HepG2 (cell line): ENCODE results near the gene LANCL1. TPM values are rescaled to one million over a fixed set of nuclear protein-coding genes. Genes with fewer than 3 reads are reported as not detected.
A peak's percentile ranks its signal among the peaks of the same experiment; 100 is the strongest.

Experiments
- ARNTL ChIP-seq: sonication (generic); formaldehyde crosslinking; IDR thresholded peaks from 2 replicates; pipeline ENCODE4 v1.4.0; 2020; ENCODE audit warnings: mild to moderate bottlenecking, missing genetic modification reagents
- LBX2 ChIP-seq: sonication (generic); formaldehyde crosslinking; IDR thresholded peaks from 2 replicates; pipeline ENCODE4 v1.5.0; 2020; ENCODE audit warnings: missing genetic modification reagents, mild to moderate bottlenecking, borderline replicate concordance
- NFYC ChIP-seq: IDR thresholded peaks from 2 replicates; pipeline ENCODE4 v1.6.1; 2016; ENCODE audit warnings: missing genetic modification reagents, missing compliant biosample characterization
- NR2C2 ChIP-seq: sonication (generic); formaldehyde crosslinking; IDR thresholded peaks from 2 replicates; pipeline ENCODE4 v1.4.0; 2020; ENCODE audit warnings: missing genetic modification reagents, mild to moderate bottlenecking, moderate library complexity, borderline replicate concordance
- RORA ChIP-seq: sonication (generic); formaldehyde crosslinking; IDR thresholded peaks from 2 replicates; pipeline ENCODE4 v1.5.0; 2020; ENCODE audit warnings: mild to moderate bottlenecking, missing genetic modification reagents, moderate library complexity
- SIX4 ChIP-seq: sonication (generic); formaldehyde crosslinking; IDR thresholded peaks from 2 replicates; pipeline ENCODE4 v1.4.0; 2020; ENCODE audit warnings: missing genetic modification reagents
- SMAD3 ChIP-seq: sonication (generic); formaldehyde crosslinking; IDR thresholded peaks from 2 replicates; pipeline ENCODE4 v1.4.0; 2020; ENCODE audit warnings: missing genetic modification reagents
- SRF ChIP-seq: IDR thresholded peaks from 2 replicates; pipeline ENCODE4 v1.6.1; 2011; ENCODE audit warnings: mild to moderate bottlenecking, low read depth, low read length, moderate library complexity
- STAT6 ChIP-seq: sonication (generic); formaldehyde crosslinking; IDR thresholded peaks from 2 replicates; pipeline ENCODE4 v1.4.0; 2020; ENCODE audit warnings: missing genetic modification reagents, mild to moderate bottlenecking, borderline replicate concordance
- TIGD3 ChIP-seq: sonication (generic); formaldehyde crosslinking; IDR thresholded peaks from 2 replicates; pipeline ENCODE4 v1.5.1; 2020; ENCODE audit warnings: mild to moderate bottlenecking, missing genetic modification reagents, borderline replicate concordance
- TOE1 ChIP-seq: sonication (generic); formaldehyde crosslinking; IDR thresholded peaks from 2 replicates; pipeline ENCODE4 v1.4.0; 2020; ENCODE audit warnings: mild to moderate bottlenecking, missing genetic modification reagents
- TSC22D2 ChIP-seq: sonication (generic); formaldehyde crosslinking; IDR thresholded peaks from 2 replicates; pipeline ENCODE4 v1.5.1; 2020; ENCODE audit warnings: missing genetic modification reagents, mild to moderate bottlenecking, borderline replicate concordance
- ZBTB44 ChIP-seq: sonication (generic); formaldehyde crosslinking; IDR thresholded peaks from 2 replicates; pipeline ENCODE4 v1.4.0; 2020; ENCODE audit warnings: missing genetic modification reagents
- ZFP62 ChIP-seq: sonication (generic); formaldehyde crosslinking; IDR thresholded peaks from 2 replicates; pipeline ENCODE4 v1.4.0; 2020; ENCODE audit warnings: missing genetic modification reagents
- ZNF180 ChIP-seq: sonication (generic); formaldehyde crosslinking; IDR thresholded peaks from 2 replicates; pipeline ENCODE4 v1.4.0; 2020; ENCODE audit warnings: low read depth, missing genetic modification reagents, borderline replicate concordance
- ZNF207 ChIP-seq: fragments of 450-650 bp; IDR thresholded peaks from 2 replicates; pipeline ENCODE4 v1.6.1; 2016; ENCODE audit warnings: antibody characterized with exemption, borderline replicate concordance
- ZNF232 ChIP-seq: sonication (generic); formaldehyde crosslinking; IDR thresholded peaks from 2 replicates; pipeline ENCODE4 v1.4.0; 2020; ENCODE audit warnings: missing genetic modification reagents, borderline replicate concordance
- ZNF432 ChIP-seq: sonication (generic); formaldehyde crosslinking; IDR thresholded peaks from 2 replicates; pipeline ENCODE4 v1.5.0; 2020; ENCODE audit warnings: missing genetic modification reagents, mild to moderate bottlenecking, borderline replicate concordance
- ZNF580 ChIP-seq: IDR thresholded peaks from 2 replicates; pipeline ENCODE4 v1.6.1; 2016; ENCODE audit warnings: low read depth, borderline replicate concordance
- ZNF710 ChIP-seq: sonication (generic); formaldehyde crosslinking; IDR thresholded peaks from 2 replicates; pipeline ENCODE4 v1.5.0; 2020; ENCODE audit warnings: mild to moderate bottlenecking, missing genetic modification reagents, borderline replicate concordance
- polyA plus RNA-seq, 8 experiments: library from polyadenylated mRNA; depleted of rRNA in 3 of 8; stranded (reverse) in 7 of 8; unstranded in 1 of 8; fragments of >200 nt; fragmentation: Illumina TruSeq in 4 of 8; extraction: Trizol in 4 of 8; gene quantifications; 2 replicates each; pipeline versions ENCODE4 v1.2.1 to v1.2.3, GENCODE V29; 2011 to 2016; ENCODE audit warnings: low read depth in 4 of 8, missing spikeins in 1 of 8, mixed read lengths in 1 of 8; ENCODE audit not compliant: insufficient read depth in 1 of 8
- total RNA-seq, 5 experiments: library from RNA; depleted of rRNA; stranded (reverse); fragments of >200 nt; fragmentation: Illumina TruSeq; extraction: Trizol; gene quantifications; 2 replicates each; pipeline ENCODE4 v1.2.3, GENCODE V29; 2016; ENCODE audit warnings: low read depth in 1 of 5

The LANCL1 gene
- total and polyA plus RNA-seq, 2 of the 13 experiments (the other 11 are each of a cell fraction or from before 2014, with no cell fraction given) = 53.5 to 67.7 TPM

GRCh38 chr2:210476194-210477128, at the start of gene LANCL1 (continued):
- TF ChIP-seq ZNF180 (CRISPR knock-in tag) = no peak
- 0 out of 2 replicates have a peak, but pooled peaks have one; percentile 49 for TF ChIP-seq LBX2
- no peak for TF ChIP-seq TIGD3 (CRISPR knock-in tag)
- TF ChIP-seq STAT6 = no peak
- no peak for TF ChIP-seq TOE1
- TF ChIP-seq TSC22D2 (CRISPR knock-in tag) = no peak
- TF ChIP-seq ZNF432 = no peak
- TF ChIP-seq ARNTL (CRISPR knock-in tag) = peak; percentile 41
- TF ChIP-seq SRF = no peak
- no peak for TF ChIP-seq RORA (CRISPR knock-in tag)
- TF ChIP-seq SMAD3 (CRISPR knock-in tag) = peak; percentile 72; the same call in 1 of the 2 replicates
- no peak for TF ChIP-seq ZNF710 (CRISPR knock-in tag)
- peak; percentile 85; the same call in 1 of the 2 replicates for TF ChIP-seq ZNF580 (CRISPR knock-in tag)
- TF ChIP-seq ZFP62 (CRISPR knock-in tag) = no peak
- peak; percentile 87 for TF ChIP-seq NFYC (CRISPR knock-in tag)
- TF ChIP-seq ZNF232 (CRISPR knock-in tag) = peak; percentile 54; the same call in 1 of the 2 replicates
- peak; percentile 82 for TF ChIP-seq NR2C2 (CRISPR knock-in tag)
- no peak for TF ChIP-seq SIX4 (CRISPR knock-in tag)
- TF ChIP-seq ZNF207 = no peak
- 0 out of 2 replicates have a peak, but pooled peaks have one; percentile 20 for TF ChIP-seq ZBTB44 (CRISPR knock-in tag)
